SK-N-SH treated with all-trans-retinoic acid at 6 μM for 48 hours (cell line): ENCODE data around the gene CERK.

Source experiments
- ARNTL ChIP-seq: fragments of 450-650 bp; formaldehyde crosslinking; IDR thresholded peaks from 2 replicates; pipeline ENCODE4 v1.5.0; 2020; ENCODE audit warnings: low read depth, mild to moderate bottlenecking, moderate library complexity, borderline replicate concordance
- GLIS3 ChIP-seq: fragments of 250-450 bp; sonication (Bioruptor Pico); IDR thresholded peaks from 2 replicates; pipeline ENCODE4 v1.5.0; 2020; ENCODE audit warnings: mild to moderate bottlenecking, moderate library complexity
- RARB ChIP-seq: fragments of 250-450 bp; sonication (Bioruptor Pico); IDR thresholded peaks from 2 replicates; pipeline ENCODE4 v1.8.0; 2021; ENCODE audit warnings: mild to moderate bottlenecking, moderate library complexity
- TOX ChIP-seq: fragments of 250-450 bp; sonication (Bioruptor Pico); IDR thresholded peaks from 2 replicates; pipeline ENCODE4 v1.8.0; 2021; ENCODE audit warnings: mild to moderate bottlenecking, moderate library complexity, borderline replicate concordance
- ZFP3 ChIP-seq: fragments of 250-450 bp; sonication (Bioruptor Pico); IDR thresholded peaks from 2 replicates; pipeline ENCODE4 v1.5.0; 2020; ENCODE audit warnings: mild to moderate bottlenecking, moderate library complexity
- ZFP30 ChIP-seq: fragments of 450-650 bp; formaldehyde crosslinking; IDR thresholded peaks from 2 replicates; pipeline ENCODE4 v1.5.0; 2022; ENCODE audit warnings: mild to moderate bottlenecking, moderate library complexity
- ZNF565 ChIP-seq: fragments of 450-650 bp; formaldehyde crosslinking; conservative IDR thresholded peaks from 2 replicates; pipeline ENCODE4 v1.5.0; 2020; ENCODE audit warnings: low read depth, mild to moderate bottlenecking, moderate library complexity
- TF ChIP-seq, protein P1 (sequence below): fragments of 250-450 bp; sonication (Bioruptor Pico); IDR thresholded peaks from 2 replicates; pipeline ENCODE4 v1.8.0; 2020; ENCODE audit warnings: mild to moderate bottlenecking, moderate library complexity, borderline replicate concordance

DNA sequence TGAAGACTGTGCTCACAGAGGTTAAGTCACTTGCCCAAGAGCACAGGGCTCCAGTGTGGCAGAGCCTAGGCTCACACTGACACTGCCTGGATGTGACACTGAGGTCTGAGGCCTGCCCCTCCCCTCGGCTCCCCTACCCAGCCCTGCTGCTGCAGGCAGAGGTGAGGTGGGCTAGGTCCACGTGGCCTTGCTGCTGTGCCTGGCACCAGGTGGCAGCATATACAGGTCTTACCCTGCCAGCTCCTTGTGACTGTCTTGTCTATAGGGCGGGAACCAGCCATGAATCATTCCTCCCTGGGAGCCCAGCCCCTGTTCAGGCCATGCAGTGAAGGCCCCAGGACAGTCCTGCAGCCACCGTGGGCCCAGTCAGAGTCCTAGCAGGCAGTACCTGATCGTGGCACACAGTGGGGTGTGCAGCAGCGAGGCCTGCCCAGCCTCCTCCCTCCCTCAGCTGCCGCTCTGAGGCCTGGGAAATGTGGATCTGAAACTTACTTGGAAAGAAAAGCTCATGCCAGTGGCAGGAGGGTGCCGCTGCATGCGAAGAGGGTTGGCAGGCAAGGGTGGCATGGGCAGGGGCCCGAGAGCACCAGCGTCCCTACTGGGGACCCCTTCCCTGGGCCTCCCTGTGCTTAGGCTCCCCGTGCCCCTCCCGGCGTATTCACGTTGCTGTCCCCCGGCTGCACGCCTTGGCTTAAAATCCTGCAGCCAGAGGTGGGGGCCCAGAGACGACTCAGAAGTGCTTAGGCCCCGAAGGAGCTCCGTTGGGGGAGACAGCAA is 1.2 kb upstream of the CERK start:
- TF ChIP-seq TOX (CRISPR knock-in tag) (no peak), ZNF565 (CRISPR knock-in tag) (no peak), ZFP30 (CRISPR knock-in tag) (no peak), RARB (no peak), ZFP3 (no peak), ARNTL (no peak), GLIS3 (CRISPR knock-in tag) (no peak)
- TF ChIP-seq, protein P1, sequence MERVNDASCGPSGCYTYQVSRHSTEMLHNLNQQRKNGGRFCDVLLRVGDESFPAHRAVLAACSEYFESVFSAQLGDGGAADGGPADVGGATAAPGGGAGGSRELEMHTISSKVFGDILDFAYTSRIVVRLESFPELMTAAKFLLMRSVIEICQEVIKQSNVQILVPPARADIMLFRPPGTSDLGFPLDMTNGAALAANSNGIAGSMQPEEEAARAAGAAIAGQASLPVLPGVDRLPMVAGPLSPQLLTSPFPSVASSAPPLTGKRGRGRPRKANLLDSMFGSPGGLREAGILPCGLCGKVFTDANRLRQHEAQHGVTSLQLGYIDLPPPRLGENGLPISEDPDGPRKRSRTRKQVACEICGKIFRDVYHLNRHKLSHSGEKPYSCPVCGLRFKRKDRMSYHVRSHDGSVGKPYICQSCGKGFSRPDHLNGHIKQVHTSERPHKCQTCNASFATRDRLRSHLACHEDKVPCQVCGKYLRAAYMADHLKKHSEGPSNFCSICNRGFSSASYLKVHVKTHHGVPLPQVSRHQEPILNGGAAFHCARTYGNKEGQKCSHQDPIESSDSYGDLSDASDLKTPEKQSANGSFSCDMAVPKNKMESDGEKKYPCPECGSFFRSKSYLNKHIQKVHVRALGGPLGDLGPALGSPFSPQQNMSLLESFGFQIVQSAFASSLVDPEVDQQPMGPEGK (CRISPR knock-in tag), result no peak
